K562 (cell line): ENCODE results near the gene FDX2. TPM values are rescaled to one million over a fixed set of nuclear protein-coding genes. Genes with fewer than 3 reads are reported as not detected.

ENCODE experiments used
- CBFA2T2 ChIP-seq: fragments of 450-650 bp; conservative IDR thresholded peaks from 2 replicates; pipeline ENCODE4 v1.6.1; 2017; ENCODE audit warnings: mild to moderate bottlenecking
- CEBPG ChIP-seq, 3 experiments: fragments of 200-800 bp in 1 of 3; sonication (Bioruptor generic) in 1 of 3; sonication (generic) in 1 of 3; formaldehyde crosslinking in 1 of 3; IDR thresholded peaks in 2 of 3; conservative IDR thresholded peaks in 1 of 3; 2 replicates each; pipeline versions ENCODE4 v1.6.1 to v1.8.0; 2016 to 2022; ENCODE audit warnings: missing compliant biosample characterization in 2 of 3, missing genetic modification characterization in 2 of 3, mild to moderate bottlenecking in 1 of 3, missing genetic modification reagents in 1 of 3
- FOXP1 ChIP-seq: sonication (generic); formaldehyde crosslinking; IDR thresholded peaks from 2 replicates; pipeline ENCODE4 v1.8.0; 2022; ENCODE audit warnings: mild to moderate bottlenecking, missing genetic modification reagents
- IFI16 ChIP-seq: fragments of 250-450 bp; sonication (Bioruptor Pico); IDR thresholded peaks from 2 replicates; pipeline ENCODE4 v2.1.2; 2022; ENCODE audit warnings: mild to moderate bottlenecking, inconsistent platforms
- ILK ChIP-seq: fragments of 450-650 bp; IDR thresholded peaks from 2 replicates; pipeline ENCODE4 v1.6.1; 2016; ENCODE audit warnings: missing genetic modification characterization, low read depth, mild to moderate bottlenecking, missing compliant biosample characterization, moderate library complexity, borderline replicate concordance
- KHSRP ChIP-seq: fragments of 450-650 bp; IDR thresholded peaks from 2 replicates; pipeline ENCODE4 v1.6.1; 2017
- NBN ChIP-seq: fragments of 450-650 bp; IDR thresholded peaks from 2 replicates; pipeline ENCODE4 v1.6.1; 2016; ENCODE audit warnings: low read depth, mild to moderate bottlenecking
- PHTF2 ChIP-seq: fragments of 250-450 bp; sonication (Bioruptor Pico); IDR thresholded peaks from 2 replicates; pipeline ENCODE4 v1.5.0; 2021; ENCODE audit warnings: mild to moderate bottlenecking
- SMAD1 ChIP-seq: fragments of 150-350 bp; IDR thresholded peaks from 2 replicates; pipeline ENCODE4 v1.6.1; 2014; ENCODE audit warnings: low read length, low read depth; ENCODE audit not compliant: partially characterized antibody
- STAT6 ChIP-seq: sonication (generic); formaldehyde crosslinking; IDR thresholded peaks from 2 replicates; pipeline ENCODE4 v1.8.1; 2023; ENCODE audit warnings: mild to moderate bottlenecking, missing genetic modification reagents
- XRCC4 ChIP-seq: IDR thresholded peaks from one replicate; pipeline ENCODE4 v1.6.1; 2011; ENCODE audit not compliant: insufficient read depth, insufficient read length; ENCODE audit errors: extremely low read depth
- ZBTB17 ChIP-seq: fragments of 450-650 bp; formaldehyde crosslinking; IDR thresholded peaks from 2 replicates; pipeline ENCODE4 v1.4.0; 2020; ENCODE audit warnings: mild to moderate bottlenecking
- ZNF124 ChIP-seq: sonication (generic); formaldehyde crosslinking; IDR thresholded peaks from 2 replicates; pipeline ENCODE4 v1.8.1; 2022; ENCODE audit warnings: missing genetic modification reagents
- ZNF134 ChIP-seq: fragments of 250-450 bp; sonication (Bioruptor Pico); conservative IDR thresholded peaks from 2 replicates; pipeline ENCODE4 v1.4.0; 2020
- ZNF445 ChIP-seq: fragments of 250-450 bp; sonication (Bioruptor Pico); IDR thresholded peaks from 2 replicates; pipeline ENCODE4 v1.4.0; 2020; ENCODE audit warnings: low read depth, mild to moderate bottlenecking, moderate library complexity
- ZNF583 ChIP-seq: fragments of 250-450 bp; sonication (Bioruptor Pico); IDR thresholded peaks from 2 replicates; pipeline ENCODE4 v1.4.0; 2020
- polyA plus RNA-seq, 8 experiments: library from polyadenylated mRNA; depleted of rRNA in 4 of 8; stranded (reverse) in 5 of 8; unstranded in 3 of 8; fragments of >200 nt; fragmentation: Nextera tagmentation in 2 of 8; fragmentation: Illumina TruSeq in 1 of 8; extraction: Ambion mirVana in 2 of 8; extraction: Trizol in 1 of 8; gene quantifications; 2 replicates each; pipeline versions ENCODE4 v1.2.1 to v1.2.3, GENCODE V29; 2011 to 2014; ENCODE audit warnings: inconsistent platforms in 1 of 8, missing spikeins in 1 of 8
- total RNA-seq, 7 experiments: library from RNA; depleted of rRNA in 6 of 7; stranded (reverse); fragments of >200 nt in 6 of 7; fragmentation: Illumina TruSeq in 2 of 7; extraction: Trizol in 2 of 7; gene quantifications; 2 replicates each; pipeline versions ENCODE4 v1.2.1 to v1.2.3, GENCODE V29; 2011 to 2021; ENCODE audit warnings: low replicate concordance in 1 of 7
- TF ChIP-seq, protein P1 (sequence below): sonication (generic); formaldehyde crosslinking; IDR thresholded peaks from 2 replicates; pipeline ENCODE4 v1.8.1; 2023; ENCODE audit warnings: mild to moderate bottlenecking, missing genetic modification reagents, moderate library complexity
- TF ChIP-seq, protein P2 (sequence below): fragments of 450-650 bp; formaldehyde crosslinking; IDR thresholded peaks from 2 replicates; pipeline ENCODE4 v1.4.0; 2020; ENCODE audit warnings: mild to moderate bottlenecking
- TF ChIP-seq, protein P3 (sequence below): fragments of 250-450 bp; sonication (Bioruptor Pico); IDR thresholded peaks from 2 replicates; pipeline ENCODE4 v1.8.0; 2022; ENCODE audit warnings: inconsistent platforms
- TF ChIP-seq, protein P4 (sequence below): fragments of 250-450 bp; sonication (Bioruptor Pico); IDR thresholded peaks from 2 replicates; pipeline ENCODE4 v1.8.0; 2022; ENCODE audit warnings: inconsistent platforms, mild to moderate bottlenecking, moderate library complexity, borderline replicate concordance

FDX2 gene
- total and polyA plus RNA-seq, 9 of the 15 experiments (the other 6 are each of a cell fraction or from before 2014, with no cell fraction given), result 2.5 to 49.8 (median 29.7) TPM

- TF ChIP-seq, protein P1, sequence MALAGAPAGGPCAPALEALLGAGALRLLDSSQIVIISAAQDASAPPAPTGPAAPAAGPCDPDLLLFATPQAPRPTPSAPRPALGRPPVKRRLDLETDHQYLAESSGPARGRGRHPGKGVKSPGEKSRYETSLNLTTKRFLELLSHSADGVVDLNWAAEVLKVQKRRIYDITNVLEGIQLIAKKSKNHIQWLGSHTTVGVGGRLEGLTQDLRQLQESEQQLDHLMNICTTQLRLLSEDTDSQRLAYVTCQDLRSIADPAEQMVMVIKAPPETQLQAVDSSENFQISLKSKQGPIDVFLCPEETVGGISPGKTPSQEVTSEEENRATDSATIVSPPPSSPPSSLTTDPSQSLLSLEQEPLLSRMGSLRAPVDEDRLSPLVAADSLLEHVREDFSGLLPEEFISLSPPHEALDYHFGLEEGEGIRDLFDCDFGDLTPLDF (CRISPR knock-in tag), result no peak
- TF ChIP-seq CEBPG (CRISPR knock-in tag; IDR thresholded peaks at IDR 0.05) (peak; percentile 31; the same call in 1 of the 2 replicates), CEBPG (tag; conservative IDR thresholded peaks at IDR 0.05 in 1 of 2, IDR thresholded peaks at IDR 0.05 in 1 of 2) (no peak), KHSRP (no peak), IFI16 (CRISPR knock-in tag) (no peak), ZNF583 (CRISPR knock-in tag) (no peak), NBN (no peak), ZNF124 (CRISPR knock-in tag) (no peak), ZBTB17 (CRISPR knock-in tag) (no peak), XRCC4 (no peak), ILK (tag) (no peak), ZNF134 (CRISPR knock-in tag) (no peak), ZNF445 (CRISPR knock-in tag) (no peak), FOXP1 (CRISPR knock-in tag) (0 out of 2 replicates have a peak, but pooled peaks have one; percentile 57), STAT6 (CRISPR knock-in tag) (no peak), CBFA2T2 (no peak), SMAD1 (no peak), PHTF2 (CRISPR knock-in tag) (no peak)
- TF ChIP-seq, protein P2, sequence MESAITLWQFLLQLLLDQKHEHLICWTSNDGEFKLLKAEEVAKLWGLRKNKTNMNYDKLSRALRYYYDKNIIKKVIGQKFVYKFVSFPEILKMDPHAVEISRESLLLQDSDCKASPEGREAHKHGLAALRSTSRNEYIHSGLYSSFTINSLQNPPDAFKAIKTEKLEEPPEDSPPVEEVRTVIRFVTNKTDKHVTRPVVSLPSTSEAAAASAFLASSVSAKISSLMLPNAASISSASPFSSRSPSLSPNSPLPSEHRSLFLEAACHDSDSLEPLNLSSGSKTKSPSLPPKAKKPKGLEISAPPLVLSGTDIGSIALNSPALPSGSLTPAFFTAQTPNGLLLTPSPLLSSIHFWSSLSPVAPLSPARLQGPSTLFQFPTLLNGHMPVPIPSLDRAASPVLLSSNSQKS, result no peak
- TF ChIP-seq, protein P3, sequence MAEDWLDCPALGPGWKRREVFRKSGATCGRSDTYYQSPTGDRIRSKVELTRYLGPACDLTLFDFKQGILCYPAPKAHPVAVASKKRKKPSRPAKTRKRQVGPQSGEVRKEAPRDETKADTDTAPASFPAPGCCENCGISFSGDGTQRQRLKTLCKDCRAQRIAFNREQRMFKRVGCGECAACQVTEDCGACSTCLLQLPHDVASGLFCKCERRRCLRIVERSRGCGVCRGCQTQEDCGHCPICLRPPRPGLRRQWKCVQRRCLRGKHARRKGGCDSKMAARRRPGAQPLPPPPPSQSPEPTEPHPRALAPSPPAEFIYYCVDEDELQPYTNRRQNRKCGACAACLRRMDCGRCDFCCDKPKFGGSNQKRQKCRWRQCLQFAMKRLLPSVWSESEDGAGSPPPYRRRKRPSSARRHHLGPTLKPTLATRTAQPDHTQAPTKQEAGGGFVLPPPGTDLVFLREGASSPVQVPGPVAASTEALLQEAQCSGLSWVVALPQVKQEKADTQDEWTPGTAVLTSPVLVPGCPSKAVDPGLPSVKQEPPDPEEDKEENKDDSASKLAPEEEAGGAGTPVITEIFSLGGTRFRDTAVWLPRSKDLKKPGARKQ (CRISPR knock-in tag), result no peak
- TF ChIP-seq, protein P4, sequence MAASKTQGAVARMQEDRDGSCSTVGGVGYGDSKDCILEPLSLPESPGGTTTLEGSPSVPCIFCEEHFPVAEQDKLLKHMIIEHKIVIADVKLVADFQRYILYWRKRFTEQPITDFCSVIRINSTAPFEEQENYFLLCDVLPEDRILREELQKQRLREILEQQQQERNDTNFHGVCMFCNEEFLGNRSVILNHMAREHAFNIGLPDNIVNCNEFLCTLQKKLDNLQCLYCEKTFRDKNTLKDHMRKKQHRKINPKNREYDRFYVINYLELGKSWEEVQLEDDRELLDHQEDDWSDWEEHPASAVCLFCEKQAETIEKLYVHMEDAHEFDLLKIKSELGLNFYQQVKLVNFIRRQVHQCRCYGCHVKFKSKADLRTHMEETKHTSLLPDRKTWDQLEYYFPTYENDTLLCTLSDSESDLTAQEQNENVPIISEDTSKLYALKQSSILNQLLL, result no peak
These were observed 22.8 kb downstream of the FDX2 start (continued) for GRCh38 chr19:10292789-10293636.
